GM23338 (cell line): ENCODE data around the gene DCBLD1. TPM values are rescaled to one million over a fixed set of nuclear protein-coding genes. Genes with fewer than 3 reads are reported as not detected.
"Not testable (repeated sequence)": the region's sequence is repeated elsewhere in the genome, so short reads cannot be mapped to it uniquely, and the experiment has no call there.

Experiments used
- ATAC-seq: fragments of 200-7000 bp; cut with Tn5 transposase; 3 replicates; pipeline ENCODE4 v1.9.1; 2020
- DNase-seq: peaks from one replicate; pipeline ENCODE4 v3.0.0-alpha.2; 2015; ENCODE audit warnings: low spot score
- H2AFZ ChIP-seq: fragments of 200-600 bp; sonication (generic); 2 replicates; pipeline ENCODE4 v1.8.0; 2016; ENCODE audit warnings: antibody characterized with exemption, mild to moderate bottlenecking, moderate library complexity
- H3F3A ChIP-seq: fragments of 200-600 bp; sonication (generic); replicated peaks from 2 replicates; pipeline ENCODE4 v1.8.0; 2017; ENCODE audit warnings: antibody characterized with exemption, mixed run types, low read depth
- H3K27ac ChIP-seq: fragments of 200-600 bp; sonication (generic); 2 replicates; pipeline ENCODE4 v1.6.1; 2016; ENCODE audit warnings: low read depth
- H3K27me3 ChIP-seq: fragments of 200-600 bp; sonication (generic); 2 replicates; pipeline ENCODE4 v1.8.0; 2016; ENCODE audit warnings: mild to moderate bottlenecking, mixed run types, moderate library complexity; ENCODE audit not compliant: insufficient read depth
- H3K36me3 ChIP-seq: fragments of 200-600 bp; sonication (generic); 2 replicates; pipeline ENCODE4 v1.8.0; 2016; ENCODE audit warnings: mild to moderate bottlenecking; ENCODE audit not compliant: insufficient read depth
- H3K4me1 ChIP-seq: fragments of 200-600 bp; sonication (generic); 2 replicates; pipeline ENCODE4 v1.8.0; 2016; ENCODE audit warnings: mild to moderate bottlenecking, moderate library complexity; ENCODE audit not compliant: insufficient read depth
- H3K4me2 ChIP-seq: fragments of 200-600 bp; sonication (generic); 2 replicates; pipeline ENCODE4 v1.7.1; 2017; ENCODE audit warnings: mixed run types
- H3K4me3 ChIP-seq: fragments of 200-600 bp; sonication (generic); 2 replicates; pipeline ENCODE4 v1.6.1; 2016; ENCODE audit warnings: mixed run types
- H3K79me2 ChIP-seq: fragments of 200-600 bp; sonication (generic); replicated peaks from 2 replicates; pipeline ENCODE4 v1.8.0; 2017; ENCODE audit warnings: mild to moderate bottlenecking; ENCODE audit not compliant: insufficient read depth
- H3K9me2 ChIP-seq: fragments of 200-600 bp; sonication (generic); 2 replicates; pipeline ENCODE4 v1.8.0; 2017; ENCODE audit not compliant: insufficient read depth
- H4K20me1 ChIP-seq: fragments of 200-600 bp; sonication (generic); replicated peaks from 2 replicates; pipeline ENCODE4 v1.8.0; 2017; ENCODE audit warnings: mild to moderate bottlenecking; ENCODE audit not compliant: insufficient read depth
- H3K27ac Mint-ChIP-seq: 2 replicates; pipeline ENCODE4 v1.8.0; 2020; ENCODE audit warnings: inconsistent platforms, mild to moderate bottlenecking, moderate library complexity, mixed read lengths
- H3K27me3 Mint-ChIP-seq: 3 replicates; pipeline ENCODE4 v1.8.0; 2022; ENCODE audit warnings: low read depth, mild to moderate bottlenecking, moderate library complexity, mixed read lengths, inconsistent platforms; ENCODE audit not compliant: insufficient read depth, poor library complexity
- H3K36me3 Mint-ChIP-seq: 3 replicates; pipeline ENCODE4 v1.8.0; 2021; ENCODE audit warnings: low read depth, mild to moderate bottlenecking, inconsistent platforms, moderate library complexity, mixed read lengths
- H3K4me1 Mint-ChIP-seq: 3 replicates; pipeline ENCODE4 v1.8.0; 2020; ENCODE audit warnings: mild to moderate bottlenecking, inconsistent platforms, mixed read lengths
- H3K4me3 Mint-ChIP-seq: 3 replicates; pipeline ENCODE4 v1.8.0; 2021; ENCODE audit warnings: moderate library complexity, mild to moderate bottlenecking, inconsistent platforms, mixed read lengths
- H3K9me3 Mint-ChIP-seq: 3 replicates; pipeline ENCODE4 v1.8.0; 2020; ENCODE audit warnings: moderate library complexity, mild to moderate bottlenecking, inconsistent platforms, mixed read lengths
- ETS1 ChIP-seq: IDR thresholded peaks from 2 replicates; pipeline ENCODE4 v1.6.1; 2016; ENCODE audit warnings: antibody characterized with exemption
- NANOG ChIP-seq: IDR thresholded peaks from 2 replicates; pipeline ENCODE4 v1.6.1; 2016; ENCODE audit warnings: antibody characterized with exemption, borderline replicate concordance
- REST ChIP-seq: IDR thresholded peaks from one replicate; pipeline ENCODE4 v1.6.1; 2018; ENCODE audit warnings: antibody characterized with exemption; ENCODE audit not compliant: unreplicated experiment
- ZNF114 ChIP-seq: fragments of 250-450 bp; sonication (Bioruptor Pico); IDR thresholded peaks from 2 replicates; pipeline ENCODE4 v1.5.0; 2020; ENCODE audit warnings: mild to moderate bottlenecking, moderate library complexity
- ZNF331 ChIP-seq: fragments of 250-450 bp; sonication (Bioruptor Pico); IDR thresholded peaks from 2 replicates; pipeline ENCODE4 v1.5.0; 2020; ENCODE audit warnings: low read depth, mild to moderate bottlenecking, moderate library complexity
- ZNF462 ChIP-seq: fragments of 250-450 bp; sonication (Bioruptor Pico); IDR thresholded peaks from 2 replicates; pipeline ENCODE4 v1.5.0; 2020; ENCODE audit warnings: mild to moderate bottlenecking, moderate library complexity
- polyA plus RNA-seq: library from polyadenylated mRNA; unstranded; fragments of >200 nt; fragmentation: Nextera tagmentation; extraction: Ambion mirVana; gene quantifications from 2 replicates; pipeline ENCODE4 v1.2.1, GENCODE V29; 2016
- total RNA-seq: library from RNA; depleted of rRNA; stranded (reverse); fragments of >200 nt; shearing (Covaris generic); gene quantifications from 2 replicates; pipeline ENCODE4 v1.2.3, GENCODE V29; 2014

The DCBLD1 gene
- total and polyA plus RNA-seq, 2 experiments from 2014 or later: 4.2 to 7.6 TPM

GRCh38 chr6:117441824-117442264 lies 40.6 kb upstream of the DCBLD1 start (continued):
- TF ChIP-seq ZNF462 (CRISPR knock-in tag) (no peak), ETS1 (no peak), NANOG (no peak), ZNF331 (CRISPR knock-in tag) (no peak), REST (no peak), ZNF114 (CRISPR knock-in tag) (no peak)

GRCh38 chr6:117442313-117442712 lies 40.2 kb upstream of the DCBLD1 start:
- not testable (repeated sequence) for ATAC-seq, H3K4me2 ChIP-seq, H3K4me3 Mint-ChIP-seq, H3F3A ChIP-seq, DNase-seq, H3K27me3 Mint-ChIP-seq, H3K36me3 Mint-ChIP-seq, H3K79me2 ChIP-seq, H3K27me3 ChIP-seq, H3K4me1 ChIP-seq, H3K27ac ChIP-seq, H2AFZ ChIP-seq, H4K20me1 ChIP-seq, H3K4me1 Mint-ChIP-seq, H3K36me3 ChIP-seq, H3K9me3 Mint-ChIP-seq, H3K9me2 ChIP-seq, H3K4me3 ChIP-seq, H3K27ac Mint-ChIP-seq
